Sigmoid colon (tissue), 4 donors: ENCODE data around the gene LRRC37A.
"Not testable (repeated sequence)": the region's sequence is repeated elsewhere in the genome, so short reads cannot be mapped to it uniquely, and the experiment has no call there.

Experiments used
- CTCF ChIP-seq, 4 experiments: fragments of 450-650 bp in 3 of 4; fragments of 200-600 bp in 1 of 4; IDR thresholded peaks; one replicate each; pipeline ENCODE4 v1.5.1; 2016 to 2019; ENCODE audit warnings: antibody characterized with exemption in 4 of 4, mild to moderate bottlenecking in 3 of 4, moderate library complexity in 2 of 4
- EP300 ChIP-seq, 4 donors: sonication (generic); formaldehyde crosslinking; IDR thresholded peaks; one replicate each; pipeline ENCODE4 v1.6.1; 2017; ENCODE audit warnings: antibody characterized with exemption in 4 of 4
- POLR2A ChIP-seq, 2 donors: fragments of 450-650 bp; IDR thresholded peaks; one replicate each; pipeline ENCODE4 v1.6.1; 2016; ENCODE audit warnings: antibody characterized with exemption in 2 of 2, mild to moderate bottlenecking in 2 of 2, moderate library complexity in 2 of 2
- POLR2AphosphoS5 ChIP-seq, 4 donors: sonication (generic); formaldehyde crosslinking; IDR thresholded peaks; one replicate each; pipeline ENCODE4 v1.6.1; 2017; ENCODE audit warnings: antibody characterized with exemption in 4 of 4

GRCh38 chr17:46290906-46291546, 3.9 kb upstream of the LRRC37A start:
- not testable (repeated sequence) for TF ChIP-seq CTCF, POLR2AphosphoS5, EP300, POLR2A (IDR thresholded peaks at IDR 0.05)
